Epithelial cell of proximal tubule (primary cell): ENCODE measurements around the gene GRN. TPM values are rescaled to one million over a fixed set of nuclear protein-coding genes. Genes with fewer than 3 reads are reported as not detected.
"Not testable (repeated sequence)": the region's sequence is repeated elsewhere in the genome, so short reads cannot be mapped to it uniquely, and the experiment has no call there.

Source experiments
- DNase-seq: peaks from one replicate; pipeline ENCODE4 v3.0.0-alpha.2; 2011; ENCODE audit warnings: low read depth
- H3K4me3 ChIP-seq: 2 replicates; pipeline ENCODE4 v1.5.1; 2011; ENCODE audit warnings: low read depth, mild to moderate bottlenecking, low read length
- total RNA-seq: library from RNA; depleted of rRNA; stranded (reverse); fragments of >200 nt; gene quantifications from 2 replicates; pipeline ENCODE4 v1.2.3, GENCODE V29; 2015
- TF ChIP-seq, protein P1 (sequence below): conservative IDR thresholded peaks from 2 replicates; pipeline ENCODE4 v1.5.1; 2012; ENCODE audit warnings: low read depth, mild to moderate bottlenecking, low read length

GRN gene
- total RNA-seq, 1 donor from 2014 or later = 567 TPM

DNA sequence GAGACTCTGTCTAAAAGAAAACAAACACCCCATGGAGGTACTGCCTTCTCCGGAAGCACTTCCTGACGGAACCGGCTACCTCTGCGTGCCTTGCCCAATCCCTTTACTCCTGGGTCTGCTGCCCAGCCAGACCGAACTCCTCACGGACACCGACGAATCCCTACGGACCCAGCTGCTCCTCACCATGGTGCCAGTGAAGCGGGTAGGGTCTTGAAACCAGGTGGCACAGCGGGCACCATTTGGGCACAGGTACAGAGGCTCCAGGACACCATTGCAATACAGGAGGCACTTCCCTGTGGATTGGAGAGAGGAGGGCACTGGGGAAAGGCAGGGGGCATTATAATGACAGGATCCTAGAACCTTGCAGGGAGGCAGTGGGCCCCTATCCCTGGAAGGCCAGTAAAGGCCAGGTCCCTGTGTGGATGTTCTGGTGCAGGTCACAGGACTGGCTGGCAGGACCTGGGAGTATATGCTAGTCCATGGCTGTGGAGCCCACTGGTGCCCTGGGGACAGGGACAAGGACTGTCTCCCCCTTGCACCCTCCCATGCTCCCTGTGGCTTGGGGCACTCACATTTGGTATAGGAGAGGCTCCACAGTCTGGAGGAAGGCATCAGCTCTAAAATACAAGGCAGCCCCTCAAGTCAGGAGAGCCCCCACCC, 22.7 kb upstream of the GRN start:
- H3K4me3 ChIP-seq = no peak overlapping the region
- TF ChIP-seq, protein P1, sequence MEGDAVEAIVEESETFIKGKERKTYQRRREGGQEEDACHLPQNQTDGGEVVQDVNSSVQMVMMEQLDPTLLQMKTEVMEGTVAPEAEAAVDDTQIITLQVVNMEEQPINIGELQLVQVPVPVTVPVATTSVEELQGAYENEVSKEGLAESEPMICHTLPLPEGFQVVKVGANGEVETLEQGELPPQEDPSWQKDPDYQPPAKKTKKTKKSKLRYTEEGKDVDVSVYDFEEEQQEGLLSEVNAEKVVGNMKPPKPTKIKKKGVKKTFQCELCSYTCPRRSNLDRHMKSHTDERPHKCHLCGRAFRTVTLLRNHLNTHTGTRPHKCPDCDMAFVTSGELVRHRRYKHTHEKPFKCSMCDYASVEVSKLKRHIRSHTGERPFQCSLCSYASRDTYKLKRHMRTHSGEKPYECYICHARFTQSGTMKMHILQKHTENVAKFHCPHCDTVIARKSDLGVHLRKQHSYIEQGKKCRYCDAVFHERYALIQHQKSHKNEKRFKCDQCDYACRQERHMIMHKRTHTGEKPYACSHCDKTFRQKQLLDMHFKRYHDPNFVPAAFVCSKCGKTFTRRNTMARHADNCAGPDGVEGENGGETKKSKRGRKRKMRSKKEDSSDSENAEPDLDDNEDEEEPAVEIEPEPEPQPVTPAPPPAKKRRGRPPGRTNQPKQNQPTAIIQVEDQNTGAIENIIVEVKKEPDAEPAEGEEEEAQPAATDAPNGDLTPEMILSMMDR = no peak
- DNase-seq = no peak

DNA sequence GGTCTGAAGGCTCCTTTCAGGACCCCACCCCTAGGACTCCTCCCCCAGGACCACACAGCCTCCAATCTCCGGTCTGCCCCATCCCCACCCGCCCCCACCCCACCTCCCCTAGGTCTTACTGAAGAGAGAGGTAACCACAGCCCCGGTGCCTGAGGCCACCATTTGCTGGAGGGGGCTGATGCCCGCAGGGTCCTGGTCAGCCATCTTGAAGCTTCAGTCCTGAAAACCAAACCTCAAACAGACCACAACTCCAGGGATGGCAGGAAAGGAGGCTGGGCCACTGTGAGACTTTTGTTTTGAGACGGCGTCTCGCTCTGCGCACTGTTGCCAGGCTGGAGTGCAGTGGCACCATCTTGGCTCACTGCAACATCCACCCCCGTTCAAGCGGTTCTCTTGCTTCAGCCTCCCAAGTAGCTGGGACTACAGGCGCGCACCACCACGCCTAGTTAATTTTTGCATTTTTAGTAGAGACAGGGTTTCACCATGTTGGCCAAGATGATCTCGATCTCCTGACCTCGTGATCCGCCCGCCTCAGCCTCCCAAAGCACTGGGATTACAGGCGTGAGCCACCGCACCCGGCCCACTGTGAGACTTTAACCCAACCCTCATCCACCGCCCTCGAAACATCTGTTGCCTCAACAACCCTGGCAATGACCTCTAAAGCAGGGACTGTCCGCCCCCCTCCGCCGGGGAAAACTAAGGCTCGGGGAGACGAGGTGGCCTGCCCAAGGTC, 21.6 kb upstream of the GRN start:
- TF ChIP-seq, protein P1 = no peak

DNA sequence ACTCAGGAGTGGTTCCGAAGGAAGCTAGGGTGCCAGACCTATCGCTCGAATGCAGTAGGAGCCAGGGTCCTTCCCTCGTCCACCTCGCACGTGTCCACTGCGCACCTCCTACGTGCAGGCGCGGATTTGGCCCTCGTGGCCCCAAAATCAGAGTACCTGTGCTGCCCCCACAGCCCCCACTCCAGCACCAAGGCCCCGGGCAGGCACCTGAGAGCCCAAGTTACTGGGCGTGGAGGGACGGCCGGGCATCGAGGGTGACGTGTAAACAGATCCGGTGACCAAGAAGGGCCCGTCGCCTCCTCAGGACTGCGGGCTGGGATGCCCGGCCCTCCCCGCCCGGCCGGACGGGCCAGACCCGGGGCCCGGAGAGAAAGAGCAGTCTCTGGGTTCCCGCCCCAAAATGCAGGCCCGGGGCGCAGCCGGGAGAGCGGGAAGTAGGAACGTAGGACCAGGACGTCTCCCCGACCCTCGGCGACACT, 21.0 kb upstream of the GRN start:
- peak overlapping the region; percentile 80 for H3K4me3 ChIP-seq
- TF ChIP-seq, protein P1 = no peak
- DNase-seq = no peak

More for the DNA sequence above, 21.6 kb upstream of the GRN start:
- peak overlapping the region; percentile 80 for H3K4me3 ChIP-seq
- DNase-seq = no peak

DNA sequence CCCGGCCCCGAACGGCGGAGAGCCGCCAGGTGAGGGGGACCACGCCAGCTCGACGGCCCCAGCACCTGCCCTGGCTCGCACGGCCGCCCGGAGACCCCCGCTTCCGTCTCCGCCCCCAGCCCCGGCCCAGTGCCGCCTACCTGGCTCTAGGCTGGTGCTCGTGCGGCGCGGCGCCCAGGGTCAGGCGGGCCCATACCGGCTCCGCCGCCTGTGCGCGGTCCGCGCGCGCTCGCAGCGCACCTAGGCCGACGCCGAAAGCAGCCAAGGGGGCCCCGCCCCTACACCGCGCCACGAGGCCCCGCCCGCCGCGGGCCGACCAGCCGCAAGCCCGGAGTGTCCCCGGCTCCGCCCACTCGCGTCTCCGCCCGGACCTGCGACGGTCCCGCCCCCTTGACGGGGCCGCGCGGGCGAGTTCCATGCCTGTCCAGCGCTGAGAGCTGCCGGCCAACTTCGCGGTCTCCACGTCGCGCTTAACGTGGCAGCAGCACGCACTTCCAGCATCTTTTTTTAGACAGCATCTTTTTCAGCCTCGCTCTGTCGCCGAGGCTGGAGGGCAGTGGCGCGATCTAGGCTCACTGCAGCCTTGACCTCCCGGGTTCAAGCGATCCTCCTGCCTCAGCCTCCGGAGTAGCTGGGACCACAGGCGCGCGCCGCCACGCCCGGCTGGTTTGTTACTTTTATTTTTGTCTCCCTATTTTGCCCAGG, 20.4 kb upstream of the GRN start, which contains the start of gene SLC25A39:
Gene SLC25A39 (minus strand): TSS at position 253 of the 705 bp plus-strand sequence. CDS start 1,261 bp downstream, outside the sequence.
- H3K4me3 ChIP-seq = peak within 1 kb of the TSS; percentile 80
- TF ChIP-seq, protein P1 = no peak
- no peak for DNase-seq

DNA sequence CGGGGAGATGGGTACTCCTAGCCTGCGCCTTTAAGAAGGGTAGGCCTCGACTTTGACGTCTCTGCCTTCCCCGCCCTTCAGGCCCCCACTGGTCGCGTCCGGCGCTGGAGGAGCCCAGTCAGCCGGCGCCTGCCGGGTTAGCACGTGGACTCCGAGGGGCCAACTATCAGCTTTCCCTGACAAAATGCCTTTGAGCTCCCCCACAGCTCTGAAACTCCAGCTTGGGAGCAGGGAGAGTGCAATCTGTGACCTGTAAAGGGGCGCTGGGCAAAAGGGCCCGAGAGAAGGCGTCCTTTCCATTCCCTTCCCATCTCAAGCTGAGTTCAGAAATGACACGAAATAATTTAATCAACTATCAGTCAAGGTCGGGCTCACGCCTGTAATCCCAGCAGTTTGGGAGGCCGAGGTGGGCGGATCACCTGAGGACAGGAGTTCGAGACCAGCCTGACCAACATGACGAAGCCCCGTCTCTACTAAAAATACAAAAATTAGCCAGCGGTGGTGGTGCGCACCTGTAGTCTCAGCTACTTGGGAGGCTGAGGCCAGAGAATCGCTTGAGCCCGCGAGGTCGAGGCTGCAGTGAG, 18.1 kb upstream of the GRN start:
- TF ChIP-seq, protein P1 = no peak
- no peak for DNase-seq
- H3K4me3 ChIP-seq = peak overlapping the region; percentile 23

DNA sequence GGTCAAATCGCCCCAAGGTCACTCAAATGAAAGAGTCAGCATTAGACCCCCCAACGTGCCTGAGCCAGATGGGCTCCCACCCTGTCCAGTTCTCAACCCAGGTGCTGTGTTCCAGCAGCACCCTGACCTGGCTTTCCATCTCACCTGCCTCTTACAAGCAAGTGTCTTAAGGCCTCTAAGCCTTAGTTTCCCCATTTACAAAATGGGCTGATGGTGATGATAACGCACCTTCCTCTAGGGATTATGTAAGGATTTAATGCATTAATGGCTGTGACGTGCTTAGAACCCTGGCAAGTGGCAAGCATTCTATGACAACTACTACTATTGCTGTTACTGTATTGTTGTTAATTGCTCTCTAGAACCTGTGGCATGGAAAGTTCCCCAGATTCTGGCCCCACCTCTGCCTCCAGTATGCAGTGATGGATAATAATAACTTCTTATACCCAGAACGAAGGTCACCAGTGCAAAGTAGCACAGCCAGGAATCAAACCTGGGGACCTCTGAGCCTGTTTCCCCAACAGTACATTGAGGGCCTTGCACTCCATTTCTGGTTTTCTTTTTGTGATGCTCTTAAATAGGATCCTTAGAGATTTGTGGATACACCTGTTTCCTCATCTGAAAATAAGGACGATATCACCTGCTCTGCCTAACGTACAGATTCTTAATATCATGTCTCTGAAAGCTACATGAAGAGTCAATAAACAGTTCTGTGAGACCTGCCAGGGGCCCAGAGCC, 17.2 kb upstream of the GRN start:
- no peak overlapping the region for H3K4me3 ChIP-seq
- TF ChIP-seq, protein P1 = no peak
- no peak for DNase-seq

DNA sequence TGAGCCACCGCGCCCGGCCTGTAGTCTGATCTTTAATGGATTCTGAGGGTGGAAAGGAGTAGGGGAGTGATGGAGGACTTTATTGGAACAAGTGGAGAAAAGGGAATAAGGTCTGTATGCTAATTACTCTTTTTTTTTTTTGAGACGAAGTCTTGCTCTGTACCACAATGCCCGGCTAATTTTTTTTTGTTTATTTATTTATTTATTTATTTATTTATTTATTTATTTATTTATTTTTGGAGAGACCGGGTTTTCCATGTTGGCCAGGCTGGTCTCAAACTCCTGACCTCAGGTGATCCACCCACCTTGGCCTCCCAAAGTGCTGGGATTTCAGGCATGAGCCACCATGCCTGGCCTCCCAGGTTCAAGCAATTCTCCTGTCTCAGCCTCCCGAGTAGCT, 15.6 kb upstream of the GRN start:
- not testable (repeated sequence) for H3K4me3 ChIP-seq, DNase-seq

GRCh38 chr17:44330263-44330662, 14.8 kb upstream of the GRN start:
- H3K4me3 ChIP-seq, DNase-seq: not testable (repeated sequence)
